IMR-90 (cell line): ENCODE measurements around the gene CROCC2. TPM values are rescaled to one million over a fixed set of nuclear protein-coding genes. Genes with fewer than 3 reads are reported as not detected.

Experiments
- ATAC-seq: fragments of 200-7000 bp; cut with Tn5 transposase; 2 replicates; pipeline ENCODE4 v1.9.1; 2020; ENCODE audit warnings: low read depth, mild to moderate bottlenecking, moderate library complexity
- BruUV-seq: library from RNA; stranded (reverse); fragments of 400-500 nt; replicated peaks from 2 replicates; lab custom pipeline; 2021; lab: Mats Ljungman, UMichigan
- CTCF ChIA-PET: fragments of 300-600 bp; formaldehyde crosslinking; extraction: SDS; loops from one replicate; lab custom pipeline; 2021; ENCODE audit warnings: antibody characterized with exemption; lab: Yijun Ruan, JAX
- POLR2A ChIA-PET: fragments of 300-600 bp; sonication (Branson Sonifier 250); formaldehyde crosslinking; loops from one replicate; lab custom pipeline; 2022; ENCODE audit warnings: antibody characterized with exemption; ENCODE audit not compliant: unreplicated experiment; lab: Charles Lee
- DNase-seq: peaks from one replicate; pipeline ENCODE4 v3.0.0; 2013
- H2AFZ ChIP-seq: replicated peaks from 2 replicates; pipeline ENCODE3; 2013; ENCODE audit warnings: low read length, mild to moderate bottlenecking; ENCODE audit not compliant: poor library complexity
- H2AK5ac ChIP-seq: 2 replicates; pipeline ENCODE4 v1.6.1; 2013; ENCODE audit warnings: low read depth, low read length, inconsistent platforms
- H2AK9ac ChIP-seq: replicated peaks from 2 replicates; pipeline ENCODE3; 2013; ENCODE audit warnings: mild to moderate bottlenecking, low read depth, low read length, moderate library complexity; ENCODE audit not compliant: poor library complexity
- H2BK120ac ChIP-seq: 2 replicates; pipeline ENCODE4 v1.6.1; 2013; ENCODE audit warnings: low read depth, low read length, inconsistent platforms
- H2BK15ac ChIP-seq: 3 replicates; pipeline ENCODE4 v1.6.1; 2013; ENCODE audit warnings: low read depth, low read length, inconsistent platforms
- H2BK20ac ChIP-seq: 2 replicates; pipeline ENCODE4 v1.6.1; 2013; ENCODE audit warnings: low read depth, mild to moderate bottlenecking, inconsistent platforms, low read length, moderate library complexity
- H2BK5ac ChIP-seq: 2 replicates; pipeline ENCODE4 v1.6.1; 2013; ENCODE audit warnings: mild to moderate bottlenecking, low read depth, low read length, inconsistent platforms; ENCODE audit not compliant: poor library complexity, severe bottlenecking
- H3K14ac ChIP-seq: replicated peaks from 2 replicates; pipeline ENCODE4 v1.6.1; 2013; ENCODE audit warnings: low read depth, low read length, inconsistent platforms
- H3K18ac ChIP-seq: 2 replicates; pipeline ENCODE4 v1.6.1; 2013; ENCODE audit warnings: low read depth, low read length, control low read depth
- H3K23ac ChIP-seq: 2 replicates; pipeline ENCODE4 v1.6.1; 2013; ENCODE audit warnings: low read depth, low read length, inconsistent platforms
- H3K27ac ChIP-seq: 2 replicates; pipeline ENCODE4 v1.5.1; 2013; ENCODE audit warnings: mild to moderate bottlenecking, control low read depth, low read length; ENCODE audit not compliant: insufficient read depth
- H3K27me3 ChIP-seq: 2 replicates; pipeline ENCODE4 v1.6.1; 2013; ENCODE audit warnings: low read length; ENCODE audit not compliant: control insufficient read depth, insufficient read depth
- H3K36me3 ChIP-seq: 2 replicates; pipeline ENCODE4 v1.6.1; 2013; ENCODE audit warnings: low read length, mixed read lengths; ENCODE audit not compliant: control insufficient read depth, insufficient read depth
- H3K4ac ChIP-seq: 2 replicates; pipeline ENCODE4 v1.6.1; 2013; ENCODE audit warnings: low read depth, low read length, inconsistent platforms
- H3K4me1 ChIP-seq: 2 replicates; pipeline ENCODE4 v1.6.1; 2013; ENCODE audit warnings: low read length, mixed read lengths; ENCODE audit not compliant: control insufficient read depth, insufficient read depth
- H3K4me2 ChIP-seq: 2 replicates; pipeline ENCODE4 v1.6.1; 2013; ENCODE audit warnings: low read depth, mild to moderate bottlenecking, control low read depth, low read length, moderate library complexity
- H3K4me3 ChIP-seq: 2 replicates; pipeline ENCODE4 v1.5.1; 2013; ENCODE audit warnings: low read depth, mild to moderate bottlenecking, control low read depth, low read length, moderate library complexity; ENCODE audit not compliant: insufficient read depth
- H3K56ac ChIP-seq: 2 replicates; pipeline ENCODE4 v1.6.1; 2013; ENCODE audit warnings: low read length, inconsistent platforms; ENCODE audit not compliant: insufficient read depth; ENCODE audit errors: extremely low read depth
- H3K79me1 ChIP-seq, 2 experiments: 2 replicates each; pipeline ENCODE4 v1.6.1; 2013; ENCODE audit warnings: low read length in 2 of 2, inconsistent platforms in 1 of 2, low read depth in 1 of 2
- H3K9ac ChIP-seq: 2 replicates; pipeline ENCODE4 v1.6.1; 2013; ENCODE audit warnings: low read depth, low read length, control low read depth
- H3K9me1 ChIP-seq: 2 replicates; pipeline ENCODE4 v1.6.1; 2013; ENCODE audit warnings: low read length, inconsistent platforms; ENCODE audit not compliant: insufficient read depth
- H3K9me3 ChIP-seq: 2 replicates; pipeline ENCODE4 v1.6.1; 2013; ENCODE audit warnings: low read length; ENCODE audit not compliant: control insufficient read depth, insufficient read depth
- H4K20me1 ChIP-seq: 2 replicates; pipeline ENCODE4 v1.6.1; 2013; ENCODE audit warnings: low read length, inconsistent platforms; ENCODE audit not compliant: insufficient read depth
- H4K5ac ChIP-seq: 2 replicates; pipeline ENCODE4 v1.6.1; 2013; ENCODE audit warnings: mild to moderate bottlenecking, low read depth, low read length, control low read depth
- H4K8ac ChIP-seq, 2 experiments: 2 replicates each; pipeline ENCODE4 v1.6.1; 2013; ENCODE audit warnings: low read depth in 2 of 2, low read length in 2 of 2, control low read depth in 1 of 2, inconsistent platforms in 1 of 2
- H4K91ac ChIP-seq: 2 replicates; pipeline ENCODE4 v1.6.1; 2013; ENCODE audit warnings: low read depth, low read length, inconsistent platforms; ENCODE audit not compliant: insufficient read depth
- CEBPB ChIP-seq: IDR thresholded peaks from 2 replicates; pipeline ENCODE4 v1.6.1; 2012; ENCODE audit warnings: low read depth, low read length, improper control_type of control experiment
- CHD1 ChIP-seq: IDR thresholded peaks from 2 replicates; pipeline ENCODE4 v1.6.1; 2012; ENCODE audit warnings: low read depth, low read length, improper control_type of control experiment
- FOS ChIP-seq: fragments of 150-350 bp; IDR thresholded peaks from 2 replicates; pipeline ENCODE4 v1.6.1; 2016; ENCODE audit warnings: low read depth, low read length
- MAFK ChIP-seq: IDR thresholded peaks from 2 replicates; pipeline ENCODE4 v1.6.1; 2012; ENCODE audit warnings: low read depth, low read length, improper control_type of control experiment
- MAZ ChIP-seq: IDR thresholded peaks from 2 replicates; pipeline ENCODE4 v1.6.1; 2012; ENCODE audit warnings: low read depth, mild to moderate bottlenecking, low read length, improper control_type of control experiment, moderate library complexity, borderline replicate concordance
- MXI1 ChIP-seq: IDR thresholded peaks from 2 replicates; pipeline ENCODE4 v1.6.1; 2012; ENCODE audit warnings: low read depth, mild to moderate bottlenecking, low read length, moderate library complexity, borderline replicate concordance
- NFE2L2 ChIP-seq: fragments of 150-350 bp; IDR thresholded peaks from 2 replicates; pipeline ENCODE4 v1.6.1; 2016; ENCODE audit warnings: low read depth, mild to moderate bottlenecking, low read length
- RAD21 ChIP-seq: IDR thresholded peaks from 2 replicates; pipeline ENCODE4 v1.6.1; 2012; ENCODE audit warnings: low read length, improper control_type of control experiment
- RCOR1 ChIP-seq: IDR thresholded peaks from 2 replicates; pipeline ENCODE4 v1.6.1; 2012; ENCODE audit warnings: mild to moderate bottlenecking, low read length, improper control_type of control experiment; ENCODE audit not compliant: insufficient replicate concordance
- RFX5 ChIP-seq: IDR thresholded peaks from 2 replicates; pipeline ENCODE4 v1.8.0; 2012; ENCODE audit warnings: low read depth, mild to moderate bottlenecking, low read length, moderate library complexity
- SMC3 ChIP-seq: fragments of 150-350 bp; IDR thresholded peaks from 2 replicates; pipeline ENCODE4 v1.6.1; 2016; ENCODE audit warnings: low read depth, mild to moderate bottlenecking, antibody characterized with exemption, low read length, moderate library complexity
- WGBS, 2 experiments: methylation state at CpG; one replicate each; pipeline versions ENCODE4 v1.1.5 to v1.1.7; 2013; ENCODE audit warnings: missing lambda C conversion rate in 2 of 2; ENCODE audit not compliant: insufficient read length in 1 of 2; ENCODE audit errors: extremely low coverage in 2 of 2; 5-methylcytosine and 5-hydroxymethylcytosine counted together
- dilution Hi-C: fragments of 300-500 bp; cut with HindIII; formaldehyde crosslinking; loops from one replicate; pipeline ENCODE4 v1.14.3; 2018; ENCODE audit warnings: low sequenced_read_pairs; ENCODE audit not compliant: unreplicated experiment
- in situ Hi-C: fragments of 300-500 bp; cut with MboI; formaldehyde crosslinking; loops from 3 replicates; pipeline ENCODE4 v1.14.3; 2019; ENCODE audit warnings: low sequenced_read_pairs, inconsistent platforms, mixed read lengths
- intact Hi-C: fragments of 100-400 bp; cut with micrococcal nuclease; formaldehyde crosslinking; loops from 2 replicates; pipeline ENCODE4 v1.10.0; 2022
- polyA plus RNA-seq, 3 experiments: library from polyadenylated mRNA; depleted of rRNA; stranded (reverse); fragments of >200 nt; gene quantifications; 2 replicates each; pipeline ENCODE4 v1.2.3, GENCODE V29; 2012; ENCODE audit warnings: low replicate concordance in 1 of 3
- total RNA-seq: library from RNA; depleted of rRNA; stranded (reverse); fragments of >200 nt; gene quantifications from 2 replicates; pipeline ENCODE4 v1.2.3, GENCODE V29; 2012
- TF ChIP-seq, protein P1 (sequence below): fragments of 150-350 bp; IDR thresholded peaks from 2 replicates; pipeline ENCODE4 v1.6.1; 2016; ENCODE audit warnings: low read depth, mild to moderate bottlenecking, low read length, moderate library complexity, borderline replicate concordance
- TF ChIP-seq, protein P2 (sequence below): conservative IDR thresholded peaks from 2 replicates; pipeline ENCODE4 v1.5.1; 2012; ENCODE audit warnings: mild to moderate bottlenecking, low read depth, low read length, improper control_type of control experiment

CROCC2 gene
- total and polyA plus RNA-seq, 2 of the 4 experiments (the other 2 are of a cell fraction): not detected

DNA sequence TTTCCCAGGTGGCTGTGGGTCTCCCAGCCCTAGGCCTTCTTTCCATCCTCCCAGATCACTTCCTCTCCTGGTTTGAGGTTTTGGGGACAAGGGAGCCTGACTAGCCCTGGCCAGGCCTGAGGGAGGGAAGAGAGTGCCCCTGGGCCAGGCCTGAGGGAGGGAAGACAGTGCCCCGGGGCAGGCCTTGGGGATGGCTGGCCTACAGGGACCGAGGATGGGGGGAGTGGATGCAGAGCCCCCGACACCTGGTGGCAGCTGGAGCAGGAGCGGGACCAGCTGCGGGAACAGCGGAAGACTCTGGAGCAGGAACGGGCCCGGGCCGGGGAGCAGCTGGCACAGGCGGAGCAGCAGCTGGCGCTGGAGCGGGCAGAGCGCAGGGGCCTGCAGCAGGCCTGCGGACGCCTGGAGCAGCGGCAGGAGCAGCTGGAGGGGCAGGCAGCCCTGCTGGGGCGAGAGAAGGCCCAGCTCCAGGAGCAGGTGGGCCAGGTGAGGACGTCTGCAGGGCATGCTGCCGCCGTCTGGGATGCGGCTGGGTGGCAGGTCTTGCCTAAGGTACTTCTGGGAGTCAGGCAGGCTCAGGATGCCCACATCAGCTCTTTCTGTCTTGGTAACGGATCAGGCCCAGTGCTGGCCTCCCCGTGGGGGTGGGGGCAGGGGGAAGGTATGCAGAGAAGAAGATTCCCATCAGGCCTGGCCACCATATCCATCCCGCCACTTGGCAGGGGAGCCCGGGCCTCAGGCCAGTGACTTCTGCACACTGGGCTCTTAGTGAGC, 29.2 kb downstream of the CROCC2 start:
- no TSS peak for BruUV-seq
- in situ Hi-C loops: no loop called here
- no peaks in the 10 kb centered on the region for H3K79me1 ChIP-seq
- H2AFZ ChIP-seq: no peak overlapping the region
- POLR2A ChIA-PET: no interaction called here
- no peak overlapping the region for H4K91ac ChIP-seq
- H3K4me1 ChIP-seq: no peaks in the 10 kb centered on the region
- no peaks in the 10 kb centered on the region for H3K36me3 ChIP-seq
- H2BK120ac ChIP-seq: no peak overlapping the region
- no peak for TF ChIP-seq MAZ
- no peak for TF ChIP-seq NFE2L2
- TF ChIP-seq CHD1: no peak
- TF ChIP-seq MXI1: no peak
- no peak for TF ChIP-seq FOS
- no peak for TF ChIP-seq MAFK
- TF ChIP-seq CEBPB: no peak
- no peak for TF ChIP-seq RCOR1
- TF ChIP-seq SMC3: no peak
- TF ChIP-seq, protein P1, sequence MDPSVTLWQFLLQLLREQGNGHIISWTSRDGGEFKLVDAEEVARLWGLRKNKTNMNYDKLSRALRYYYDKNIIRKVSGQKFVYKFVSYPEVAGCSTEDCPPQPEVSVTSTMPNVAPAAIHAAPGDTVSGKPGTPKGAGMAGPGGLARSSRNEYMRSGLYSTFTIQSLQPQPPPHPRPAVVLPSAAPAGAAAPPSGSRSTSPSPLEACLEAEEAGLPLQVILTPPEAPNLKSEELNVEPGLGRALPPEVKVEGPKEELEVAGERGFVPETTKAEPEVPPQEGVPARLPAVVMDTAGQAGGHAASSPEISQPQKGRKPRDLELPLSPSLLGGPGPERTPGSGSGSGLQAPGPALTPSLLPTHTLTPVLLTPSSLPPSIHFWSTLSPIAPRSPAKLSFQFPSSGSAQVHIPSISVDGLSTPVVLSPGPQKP: no peak
- no peak for TF ChIP-seq RFX5
- TF ChIP-seq, protein P2, sequence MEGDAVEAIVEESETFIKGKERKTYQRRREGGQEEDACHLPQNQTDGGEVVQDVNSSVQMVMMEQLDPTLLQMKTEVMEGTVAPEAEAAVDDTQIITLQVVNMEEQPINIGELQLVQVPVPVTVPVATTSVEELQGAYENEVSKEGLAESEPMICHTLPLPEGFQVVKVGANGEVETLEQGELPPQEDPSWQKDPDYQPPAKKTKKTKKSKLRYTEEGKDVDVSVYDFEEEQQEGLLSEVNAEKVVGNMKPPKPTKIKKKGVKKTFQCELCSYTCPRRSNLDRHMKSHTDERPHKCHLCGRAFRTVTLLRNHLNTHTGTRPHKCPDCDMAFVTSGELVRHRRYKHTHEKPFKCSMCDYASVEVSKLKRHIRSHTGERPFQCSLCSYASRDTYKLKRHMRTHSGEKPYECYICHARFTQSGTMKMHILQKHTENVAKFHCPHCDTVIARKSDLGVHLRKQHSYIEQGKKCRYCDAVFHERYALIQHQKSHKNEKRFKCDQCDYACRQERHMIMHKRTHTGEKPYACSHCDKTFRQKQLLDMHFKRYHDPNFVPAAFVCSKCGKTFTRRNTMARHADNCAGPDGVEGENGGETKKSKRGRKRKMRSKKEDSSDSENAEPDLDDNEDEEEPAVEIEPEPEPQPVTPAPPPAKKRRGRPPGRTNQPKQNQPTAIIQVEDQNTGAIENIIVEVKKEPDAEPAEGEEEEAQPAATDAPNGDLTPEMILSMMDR: no peak
- TF ChIP-seq RAD21: no peak
- CTCF ChIA-PET: no interaction called here
- peaks cover 9% of the 10 kb centered on the region for H3K9me3 ChIP-seq
- H4K5ac ChIP-seq: no peak overlapping the region
- dilution Hi-C loops: no loop called here
- H4K20me1 ChIP-seq: no peaks in the 10 kb centered on the region
- no peak overlapping the region for H3K9ac ChIP-seq
- H3K23ac ChIP-seq: no peak overlapping the region
- intact Hi-C loops: no loop called here
- H3K27me3 ChIP-seq: peaks cover 24% of the 10 kb centered on the region
- H4K8ac ChIP-seq: no peak overlapping the region
- H3K4ac ChIP-seq: no peak overlapping the region
- no peak overlapping the region for H2AK9ac ChIP-seq
- DNase-seq (no peak), ATAC-seq (no peak)
- no peak overlapping the region for H2BK15ac ChIP-seq
- H2BK5ac ChIP-seq: no peak overlapping the region
- H2BK20ac ChIP-seq: no peak overlapping the region
- no peak overlapping the region for H3K4me2 ChIP-seq
- WGBS, 2 experiments: 76% methylated on average over 16 of the region's 25 CpGs; no CpG with 5 or more reads in 1 of the 2 experiments
- no peak overlapping the region for H3K14ac ChIP-seq
- H3K27ac ChIP-seq: no peak overlapping the region
- H3K4me3 ChIP-seq: no peak overlapping the region
- H3K9me1 ChIP-seq: no peaks in the 10 kb centered on the region
- no peak overlapping the region for H2AK5ac ChIP-seq
- H3K18ac ChIP-seq: no peak overlapping the region
- H3K56ac ChIP-seq: no peak overlapping the region
